Medulla oblongata (tissue), 1 donor: Measurements from ENCODE around the gene TMED5.
"Not testable (repeated sequence)": the region's sequence is repeated elsewhere in the genome, so short reads cannot be mapped to it uniquely, and the experiment has no call there.

Experiments used
- DNase-seq: peaks from one replicate; pipeline ENCODE4 v3.0.0-alpha.2; 2015; ENCODE audit errors: extremely low spot score

Gene TMED5

GRCh38 chr1:93179886-93180722 is at the start of gene TMED5:
TSS of gene TMED5 (minus strand) at chr1:93180413. CDS start at chr1:93180242, 171 bp downstream.
- DNase-seq = peak; percentile 99

GRCh38 chr1:93223023-93223675 is 42.9 kb upstream of the TMED5 start:
- no peak for DNase-seq

GRCh38 chr1:93221913-93222312 is 41.7 kb upstream of the TMED5 start:
- no peak for DNase-seq

GRCh38 chr1:93220716-93221115 is 40.5 kb upstream of the TMED5 start:
- DNase-seq = not testable (repeated sequence)

- DNase-seq = no peak
Measured at GRCh38 chr1:93219443-93219842, 39.2 kb upstream of the TMED5 start.

GRCh38 chr1:93215322-93215721 is 35.1 kb upstream of the TMED5 start:
- DNase-seq = no peak

- no peak for DNase-seq
Measured at GRCh38 chr1:93207211-93207610, 27.0 kb upstream of the TMED5 start.

- DNase-seq = no peak
Measured at GRCh38 chr1:93206567-93206954, 26.3 kb upstream of the TMED5 start.

- no peak for DNase-seq
Measured at GRCh38 chr1:93205892-93206566, 25.8 kb upstream of the TMED5 start.

- no peak for DNase-seq
Measured at GRCh38 chr1:93200714-93201113, 20.5 kb upstream of the TMED5 start.

- no peak for DNase-seq
Measured at GRCh38 chr1:93200086-93200620, 19.9 kb upstream of the TMED5 start.

- DNase-seq = no peak
Measured at GRCh38 chr1:93199150-93199549, 18.9 kb upstream of the TMED5 start.

GRCh38 chr1:93196591-93196990 is 16.4 kb upstream of the TMED5 start:
- DNase-seq = no peak

- no peak for DNase-seq
Measured at GRCh38 chr1:93194231-93194990, 14.2 kb upstream of the TMED5 start.

GRCh38 chr1:93190432-93190831 is 10.2 kb upstream of the TMED5 start:
- no peak for DNase-seq

- DNase-seq = no peak
Measured at GRCh38 chr1:93186667-93187066, 6.5 kb upstream of the TMED5 start.

- peak; percentile 12 for DNase-seq
Measured at GRCh38 chr1:93180723-93181613, 755 bp upstream of the TMED5 start, which contains the start of gene CCDC18. TSS of gene CCDC18 (plus strand) at chr1:93180724. CDS start at chr1:93183362, 2,638 bp downstream.

GRCh38 chr1:93178418-93178817 is 1.8 kb downstream of the TMED5 start:
- DNase-seq = no peak

- DNase-seq = peak; percentile 8
Measured at GRCh38 chr1:93177991-93178390, 2.2 kb downstream of the TMED5 start.

GRCh38 chr1:93174638-93175037 is 5.6 kb downstream of the TMED5 start:
- DNase-seq = not testable (repeated sequence)
